ENCODE results near the gene WDR27.

DNA sequence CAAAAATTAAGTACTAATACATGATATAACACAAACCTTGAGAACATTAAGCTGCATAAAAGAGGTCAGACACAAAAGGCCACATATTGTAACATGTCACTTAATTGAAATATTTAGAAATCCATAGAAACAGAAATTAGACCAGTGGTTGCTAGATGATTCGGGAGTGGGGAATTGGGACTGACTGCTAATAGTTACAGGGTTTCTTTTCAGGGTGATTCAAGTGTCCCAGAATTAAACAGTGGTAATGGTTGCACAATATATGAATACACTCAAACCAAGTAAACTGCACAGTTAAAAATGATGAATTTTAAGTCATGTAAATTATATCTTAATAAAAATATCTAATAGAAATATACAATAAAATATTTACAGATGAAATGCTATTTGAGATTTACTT is 174.5 kb downstream of the WDR27 start:
- TF ChIP-seq POLR2AphosphoS5 (IDR thresholded peaks at IDR 0.05; ENCODE audit: low read depth, low read length) (no peak), TAF1 (IDR thresholded peaks at IDR 0.05; ENCODE audit: borderline replicate concordance, insufficient read depth, low read length) (no peak), SIN3A (IDR thresholded peaks at IDR 0.05; ENCODE audit: borderline replicate concordance, insufficient read depth, low read length) (no peak)
- TF ChIP-seq, protein P1, sequence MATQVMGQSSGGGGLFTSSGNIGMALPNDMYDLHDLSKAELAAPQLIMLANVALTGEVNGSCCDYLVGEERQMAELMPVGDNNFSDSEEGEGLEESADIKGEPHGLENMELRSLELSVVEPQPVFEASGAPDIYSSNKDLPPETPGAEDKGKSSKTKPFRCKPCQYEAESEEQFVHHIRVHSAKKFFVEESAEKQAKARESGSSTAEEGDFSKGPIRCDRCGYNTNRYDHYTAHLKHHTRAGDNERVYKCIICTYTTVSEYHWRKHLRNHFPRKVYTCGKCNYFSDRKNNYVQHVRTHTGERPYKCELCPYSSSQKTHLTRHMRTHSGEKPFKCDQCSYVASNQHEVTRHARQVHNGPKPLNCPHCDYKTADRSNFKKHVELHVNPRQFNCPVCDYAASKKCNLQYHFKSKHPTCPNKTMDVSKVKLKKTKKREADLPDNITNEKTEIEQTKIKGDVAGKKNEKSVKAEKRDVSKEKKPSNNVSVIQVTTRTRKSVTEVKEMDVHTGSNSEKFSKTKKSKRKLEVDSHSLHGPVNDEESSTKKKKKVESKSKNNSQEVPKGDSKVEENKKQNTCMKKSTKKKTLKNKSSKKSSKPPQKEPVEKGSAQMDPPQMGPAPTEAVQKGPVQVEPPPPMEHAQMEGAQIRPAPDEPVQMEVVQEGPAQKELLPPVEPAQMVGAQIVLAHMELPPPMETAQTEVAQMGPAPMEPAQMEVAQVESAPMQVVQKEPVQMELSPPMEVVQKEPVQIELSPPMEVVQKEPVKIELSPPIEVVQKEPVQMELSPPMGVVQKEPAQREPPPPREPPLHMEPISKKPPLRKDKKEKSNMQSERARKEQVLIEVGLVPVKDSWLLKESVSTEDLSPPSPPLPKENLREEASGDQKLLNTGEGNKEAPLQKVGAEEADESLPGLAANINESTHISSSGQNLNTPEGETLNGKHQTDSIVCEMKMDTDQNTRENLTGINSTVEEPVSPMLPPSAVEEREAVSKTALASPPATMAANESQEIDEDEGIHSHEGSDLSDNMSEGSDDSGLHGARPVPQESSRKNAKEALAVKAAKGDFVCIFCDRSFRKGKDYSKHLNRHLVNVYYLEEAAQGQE (IDR thresholded peaks at IDR 0.05; ENCODE audit: insufficient read depth in 1 of 2, low read depth in 2 of 2, low read length in 2 of 2), result no peak
